HepG2 (cell line): ENCODE measurements around the gene MYO1C. TPM values are rescaled to one million over a fixed set of nuclear protein-coding genes. Genes with fewer than 3 reads are reported as not detected.

ENCODE experiments used
- NPAS2 ChIP-seq: sonication (generic); formaldehyde crosslinking; IDR thresholded peaks from 2 replicates; pipeline ENCODE4 v1.8.0; 2022; ENCODE audit warnings: mild to moderate bottlenecking, missing genetic modification reagents, borderline replicate concordance
- SNAI1 ChIP-seq: sonication (generic); formaldehyde crosslinking; IDR thresholded peaks from 2 replicates; pipeline ENCODE4 v1.5.0; 2020; ENCODE audit warnings: mild to moderate bottlenecking, missing genetic modification reagents, borderline replicate concordance
- TAF15 ChIP-seq: fragments of 200-400 bp; formaldehyde crosslinking; IDR thresholded peaks from one replicate; pipeline ENCODE4 v1.6.1; 2018; ENCODE audit warnings: mild to moderate bottlenecking, low read depth, low read length; ENCODE audit not compliant: poor library complexity, severe bottlenecking
- polyA plus RNA-seq, 8 experiments: library from polyadenylated mRNA; depleted of rRNA in 3 of 8; stranded (reverse) in 7 of 8; unstranded in 1 of 8; fragments of >200 nt; fragmentation: Illumina TruSeq in 4 of 8; extraction: Trizol in 4 of 8; gene quantifications; 2 replicates each; pipeline versions ENCODE4 v1.2.1 to v1.2.3, GENCODE V29; 2011 to 2016; ENCODE audit warnings: low read depth in 4 of 8, missing spikeins in 1 of 8, mixed read lengths in 1 of 8; ENCODE audit not compliant: insufficient read depth in 1 of 8
- total RNA-seq, 5 experiments: library from RNA; depleted of rRNA; stranded (reverse); fragments of >200 nt; fragmentation: Illumina TruSeq; extraction: Trizol; gene quantifications; 2 replicates each; pipeline ENCODE4 v1.2.3, GENCODE V29; 2016; ENCODE audit warnings: low read depth in 1 of 5
- TF ChIP-seq, protein P1 (sequence below): sonication (generic); formaldehyde crosslinking; IDR thresholded peaks from 2 replicates; pipeline ENCODE4 v1.4.0; 2020; ENCODE audit warnings: mild to moderate bottlenecking, missing genetic modification reagents
- TF ChIP-seq, protein P2 (sequence below): IDR thresholded peaks from 2 replicates; pipeline ENCODE4 v1.6.1; 2018; ENCODE audit warnings: missing genetic modification reagents, mild to moderate bottlenecking, missing compliant biosample characterization
- TF ChIP-seq, protein P3 (sequence below), 2 experiments: sonication (generic) in 1 of 2; formaldehyde crosslinking in 1 of 2; IDR thresholded peaks; 2 replicates each; pipeline versions ENCODE4 v1.6.1 to v1.9.0; 2014 to 2022; ENCODE audit warnings: antibody characterized with exemption in 1 of 2, borderline replicate concordance in 1 of 2, inconsistent platforms in 1 of 2, low read depth in 1 of 2, missing genetic modification reagents in 1 of 2

The MYO1C gene
- total and polyA plus RNA-seq, 2 of the 13 experiments (the other 11 are each of a cell fraction or from before 2014, with no cell fraction given): 22.7 to 40.8 TPM

DNA sequence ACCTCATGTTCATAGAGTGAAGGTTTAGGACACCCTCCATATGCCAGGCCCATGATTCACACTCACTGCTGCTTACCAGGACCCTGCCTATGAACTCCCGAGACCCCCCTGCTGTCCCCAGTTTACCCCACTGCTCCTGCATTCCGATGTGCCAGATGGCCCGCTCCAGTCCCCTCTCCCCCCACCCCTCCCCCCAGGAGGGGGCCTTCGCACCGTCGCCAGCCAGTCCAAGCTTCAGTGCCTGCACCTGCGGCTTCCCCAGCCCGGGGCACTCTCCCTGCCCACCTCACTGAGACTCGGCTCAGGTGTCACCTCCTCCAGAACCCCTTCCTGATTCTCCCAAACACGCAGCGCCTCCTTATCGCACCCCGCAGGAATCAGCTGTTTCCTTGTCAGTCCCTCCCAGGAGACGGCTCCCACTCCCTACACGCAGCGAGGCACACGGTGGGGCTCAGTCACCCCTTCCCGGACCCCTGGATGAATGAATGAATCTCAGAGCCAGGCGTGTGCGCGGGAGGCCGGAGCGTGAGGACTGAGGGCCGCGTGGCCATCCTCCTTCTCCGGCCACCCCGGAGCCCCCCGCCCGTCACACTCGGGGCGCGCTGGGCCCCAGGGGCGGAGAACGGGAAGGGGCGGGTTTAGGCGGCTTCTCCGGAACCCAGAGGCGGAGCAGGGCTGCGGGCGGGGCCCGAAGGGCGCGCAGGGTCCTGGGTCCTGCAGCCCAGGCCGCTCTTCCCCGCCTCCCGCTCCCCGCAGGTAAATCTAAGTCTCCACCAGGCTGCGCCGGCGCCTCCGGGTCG, 1.6 kb downstream of the MYO1C start (continued):
- TF ChIP-seq, protein P1, sequence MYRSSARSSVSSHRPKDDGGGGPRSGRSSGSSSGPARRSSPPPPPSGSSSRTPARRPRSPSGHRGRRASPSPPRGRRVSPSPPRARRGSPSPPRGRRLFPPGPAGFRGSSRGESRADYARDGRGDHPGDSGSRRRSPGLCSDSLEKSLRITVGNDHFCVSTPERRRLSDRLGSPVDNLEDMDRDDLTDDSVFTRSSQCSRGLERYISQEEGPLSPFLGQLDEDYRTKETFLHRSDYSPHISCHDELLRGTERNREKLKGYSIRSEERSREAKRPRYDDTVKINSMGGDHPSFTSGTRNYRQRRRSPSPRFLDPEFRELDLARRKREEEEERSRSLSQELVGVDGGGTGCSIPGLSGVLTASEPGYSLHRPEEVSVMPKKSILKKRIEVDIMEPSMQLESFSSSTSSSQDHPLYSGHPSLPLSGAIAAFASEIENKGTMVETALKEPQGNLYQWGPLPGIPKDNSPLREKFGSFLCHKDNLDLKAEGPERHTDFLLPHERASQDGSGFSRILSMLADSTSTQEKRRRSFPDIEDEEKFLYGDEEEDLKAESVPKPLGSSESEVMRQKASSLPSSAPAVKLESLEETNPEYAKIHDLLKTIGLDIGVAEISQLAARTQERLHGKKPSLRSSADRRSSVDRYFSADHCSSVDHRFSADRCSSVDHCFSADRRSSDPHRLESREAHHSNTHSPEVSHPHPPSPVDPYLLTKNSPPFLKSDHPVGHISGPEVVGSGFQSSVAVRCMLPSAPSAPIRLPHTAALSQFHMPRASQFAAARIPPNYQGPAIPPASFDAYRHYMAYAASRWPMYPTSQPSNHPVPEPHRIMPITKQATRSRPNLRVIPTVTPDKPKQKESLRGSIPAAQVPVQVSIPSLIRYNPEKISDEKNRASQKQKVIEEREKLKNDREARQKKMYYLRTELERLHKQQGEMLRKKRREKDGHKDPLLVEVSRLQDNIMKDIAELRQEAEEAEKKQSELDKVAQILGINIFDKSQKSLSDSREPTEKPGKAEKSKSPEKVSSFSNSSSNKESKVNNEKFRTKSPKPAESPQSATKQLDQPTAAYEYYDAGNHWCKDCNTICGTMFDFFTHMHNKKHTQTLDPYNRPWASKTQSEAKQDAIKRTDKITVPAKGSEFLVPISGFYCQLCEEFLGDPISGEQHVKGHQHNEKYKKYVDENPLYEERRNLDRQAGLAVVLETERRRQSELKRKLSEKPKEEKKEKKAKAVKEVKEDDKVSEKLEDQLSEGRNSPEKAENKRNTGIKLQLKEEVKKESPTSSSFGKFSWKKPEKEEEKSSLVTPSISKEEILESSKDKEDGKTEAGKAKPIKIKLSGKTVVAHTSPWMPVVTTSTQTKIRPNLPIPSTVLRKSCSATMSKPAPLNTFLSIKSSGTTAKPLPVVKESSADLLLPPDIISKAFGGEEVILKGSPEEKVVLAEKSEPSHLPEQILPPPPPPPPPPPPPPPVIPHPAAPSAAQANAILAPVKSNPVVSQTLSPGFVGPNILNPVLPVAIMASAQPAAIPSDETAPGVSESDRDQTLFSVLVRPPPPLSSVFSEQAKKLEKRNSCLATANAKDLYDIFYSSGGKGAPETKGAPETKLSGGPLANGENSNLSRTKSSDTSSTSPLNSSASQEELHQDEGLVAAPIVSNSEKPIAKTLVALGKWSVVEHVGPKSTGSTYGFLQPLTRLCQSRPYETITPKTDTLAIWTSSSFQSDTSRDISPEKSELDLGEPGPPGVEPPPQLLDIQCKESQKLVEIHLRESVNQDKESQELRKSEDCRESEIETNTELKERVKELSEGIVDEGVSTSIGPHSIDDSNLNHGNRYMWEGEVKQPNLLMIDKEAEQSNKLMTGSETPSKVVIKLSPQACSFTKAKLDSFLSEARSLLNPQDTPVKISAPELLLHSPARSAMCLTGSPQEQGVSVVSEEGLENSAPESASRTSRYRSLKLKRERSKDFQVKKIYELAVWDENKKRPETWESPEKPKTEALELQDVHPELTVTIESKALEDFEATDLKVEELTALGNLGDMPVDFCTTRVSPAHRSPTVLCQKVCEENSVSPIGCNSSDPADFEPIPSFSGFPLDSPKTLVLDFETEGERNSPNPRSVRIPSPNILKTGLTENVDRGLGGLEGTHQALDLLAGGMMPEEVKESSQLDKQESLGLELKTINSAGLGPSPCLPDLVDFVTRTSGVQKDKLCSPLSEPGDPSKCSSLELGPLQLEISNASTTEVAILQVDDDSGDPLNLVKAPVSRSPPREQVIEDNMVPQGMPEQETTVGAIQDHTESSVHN (CRISPR knock-in tag): no peak
- TF ChIP-seq TAF15 (no peak), SNAI1 (CRISPR knock-in tag) (no peak), NPAS2 (no peak)
- TF ChIP-seq, protein P2, sequence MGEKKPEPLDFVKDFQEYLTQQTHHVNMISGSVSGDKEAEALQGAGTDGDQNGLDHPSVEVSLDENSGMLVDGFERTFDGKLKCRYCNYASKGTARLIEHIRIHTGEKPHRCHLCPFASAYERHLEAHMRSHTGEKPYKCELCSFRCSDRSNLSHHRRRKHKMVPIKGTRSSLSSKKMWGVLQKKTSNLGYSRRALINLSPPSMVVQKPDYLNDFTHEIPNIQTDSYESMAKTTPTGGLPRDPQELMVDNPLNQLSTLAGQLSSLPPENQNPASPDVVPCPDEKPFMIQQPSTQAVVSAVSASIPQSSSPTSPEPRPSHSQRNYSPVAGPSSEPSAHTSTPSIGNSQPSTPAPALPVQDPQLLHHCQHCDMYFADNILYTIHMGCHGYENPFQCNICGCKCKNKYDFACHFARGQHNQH: no peak
- TF ChIP-seq, protein P3, sequence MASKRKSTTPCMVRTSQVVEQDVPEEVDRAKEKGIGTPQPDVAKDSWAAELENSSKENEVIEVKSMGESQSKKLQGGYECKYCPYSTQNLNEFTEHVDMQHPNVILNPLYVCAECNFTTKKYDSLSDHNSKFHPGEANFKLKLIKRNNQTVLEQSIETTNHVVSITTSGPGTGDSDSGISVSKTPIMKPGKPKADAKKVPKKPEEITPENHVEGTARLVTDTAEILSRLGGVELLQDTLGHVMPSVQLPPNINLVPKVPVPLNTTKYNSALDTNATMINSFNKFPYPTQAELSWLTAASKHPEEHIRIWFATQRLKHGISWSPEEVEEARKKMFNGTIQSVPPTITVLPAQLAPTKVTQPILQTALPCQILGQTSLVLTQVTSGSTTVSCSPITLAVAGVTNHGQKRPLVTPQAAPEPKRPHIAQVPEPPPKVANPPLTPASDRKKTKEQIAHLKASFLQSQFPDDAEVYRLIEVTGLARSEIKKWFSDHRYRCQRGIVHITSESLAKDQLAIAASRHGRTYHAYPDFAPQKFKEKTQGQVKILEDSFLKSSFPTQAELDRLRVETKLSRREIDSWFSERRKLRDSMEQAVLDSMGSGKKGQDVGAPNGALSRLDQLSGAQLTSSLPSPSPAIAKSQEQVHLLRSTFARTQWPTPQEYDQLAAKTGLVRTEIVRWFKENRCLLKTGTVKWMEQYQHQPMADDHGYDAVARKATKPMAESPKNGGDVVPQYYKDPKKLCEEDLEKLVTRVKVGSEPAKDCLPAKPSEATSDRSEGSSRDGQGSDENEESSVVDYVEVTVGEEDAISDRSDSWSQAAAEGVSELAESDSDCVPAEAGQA (IDR thresholded peaks at IDR 0.05; ENCODE audit: low read depth): no peak
- TF ChIP-seq, protein P3 (CRISPR knock-in tag; IDR thresholded peaks at IDR 0.05; ENCODE audit: borderline replicate concordance): no peak
